MCF 10A (cell line): ENCODE measurements around the gene MASP1. TPM values are rescaled to one million over a fixed set of nuclear protein-coding genes. Genes with fewer than 3 reads are reported as not detected.

Source experiments
- BruUV-seq: library from RNA; stranded (reverse); fragments of 400-500 nt; replicated peaks from 2 replicates; lab custom pipeline; 2021; lab: Mats Ljungman, UMichigan
- CTCF ChIA-PET: fragments of 300-600 bp; sonication (Branson Sonifier 250); formaldehyde crosslinking; extraction: SDS; loops from one replicate; lab custom pipeline; 2021; ENCODE audit warnings: antibody characterized with exemption, inconsistent platforms; lab: Yijun Ruan, JAX
- POLR2A ChIA-PET: fragments of 300-600, 350-650 bp; sonication (Branson Sonifier 250); formaldehyde crosslinking; extraction: SDS; loops from one replicate; lab custom pipeline; 2020; ENCODE audit warnings: antibody characterized with exemption, inconsistent platforms; lab: Yijun Ruan, JAX
- DNase-seq: peaks from one replicate; pipeline ENCODE4 v3.0.0-alpha.2; 2018; ENCODE audit not compliant: unreplicated experiment
- H3K27ac Mint-ChIP-seq: one replicate; pipeline ENCODE4 v1.8.0; 2022; ENCODE audit warnings: mild to moderate bottlenecking, low read depth, mixed read lengths; ENCODE audit not compliant: unreplicated experiment
- H3K27me3 Mint-ChIP-seq: one replicate; pipeline ENCODE4 v1.8.0; 2022; ENCODE audit warnings: mixed read lengths; ENCODE audit not compliant: insufficient read depth, unreplicated experiment
- H3K36me3 Mint-ChIP-seq: one replicate; pipeline ENCODE4 v1.8.0; 2022; ENCODE audit warnings: mild to moderate bottlenecking, moderate library complexity, mixed read lengths; ENCODE audit not compliant: insufficient read depth, unreplicated experiment
- H3K4me1 Mint-ChIP-seq: one replicate; pipeline ENCODE4 v1.8.0; 2022; ENCODE audit warnings: mixed read lengths; ENCODE audit not compliant: insufficient read depth, unreplicated experiment
- H3K4me3 Mint-ChIP-seq: one replicate; pipeline ENCODE4 v1.8.0; 2022; ENCODE audit warnings: mild to moderate bottlenecking, moderate library complexity, mixed read lengths; ENCODE audit not compliant: unreplicated experiment
- H3K9me3 Mint-ChIP-seq: one replicate; pipeline ENCODE4 v1.8.0; 2022; ENCODE audit warnings: mixed read lengths; ENCODE audit not compliant: unreplicated experiment
- intact Hi-C: fragments of 100-400 bp; cut with micrococcal nuclease; formaldehyde crosslinking; loops from 2 replicates; pipeline ENCODE4 v1.14.1; 2022
- total RNA-seq: library from RNA; stranded (reverse); gene quantifications from 2 replicates; pipeline ENCODE4 v1.2.3, GENCODE V29; 2022
- TF ChIP-seq, protein P1 (sequence below): fragments of 200-600 bp; IDR thresholded peaks from one replicate; pipeline ENCODE4 v1.8.0; 2022; ENCODE audit warnings: antibody characterized with exemption, mild to moderate bottlenecking; ENCODE audit not compliant: unreplicated experiment

MASP1 gene
- total RNA-seq, 1 experiment from 2014 or later = not detected

DNA sequence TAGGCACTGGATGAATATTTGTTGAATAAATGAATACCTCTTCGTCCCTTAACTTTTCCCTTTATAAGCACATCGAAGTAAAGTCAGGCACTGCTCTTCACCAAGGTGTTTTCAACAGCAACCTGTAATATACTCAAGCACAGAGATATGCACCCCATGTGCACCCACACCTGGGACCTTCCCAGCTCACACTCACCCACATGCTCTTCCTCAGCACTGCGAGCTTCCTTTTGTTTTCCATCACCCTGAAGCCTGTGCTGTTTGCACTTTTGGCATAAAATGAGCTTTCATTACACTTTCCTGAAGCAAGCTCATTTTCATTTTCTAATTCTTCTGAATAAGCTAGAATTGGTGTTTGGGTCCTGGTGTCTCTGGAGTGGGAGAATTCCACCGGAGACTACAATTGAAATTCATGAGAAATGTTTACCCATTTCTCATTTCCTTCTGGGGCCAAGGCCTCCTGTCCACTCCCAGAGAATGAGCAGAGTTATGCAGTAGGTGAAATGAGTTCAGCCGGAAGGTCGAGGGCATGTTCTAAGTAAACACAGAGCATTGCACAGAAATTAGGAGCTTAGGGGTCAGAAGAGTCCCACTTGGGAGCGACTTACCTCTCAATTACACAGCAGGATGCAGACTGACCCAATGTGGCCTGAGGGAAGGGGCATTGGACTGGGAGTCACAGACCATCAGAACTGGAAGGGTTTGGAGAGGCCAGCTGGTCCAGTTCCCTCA is 15.0 kb downstream of the MASP1 start:
- no TSS peak for BruUV-seq
- Mint-ChIP-seq H3K36me3 (no peaks in the 10 kb centered on the region), H3K27ac (no peak overlapping the region), H3K4me1 (no peaks in the 10 kb centered on the region), H3K27me3 (peaks cover 42% of the 10 kb centered on the region), H3K4me3 (no peak overlapping the region), H3K9me3 (no peaks in the 10 kb centered on the region)
- CTCF ChIA-PET = interaction anchor here (0.6 to 1.6 kb wide), 4 partner anchors 24 to 402 kb away, joined by 3 to 4 read pairs (median 4); no protein-coding TSS in a partner anchor
- TF ChIP-seq, protein P1, sequence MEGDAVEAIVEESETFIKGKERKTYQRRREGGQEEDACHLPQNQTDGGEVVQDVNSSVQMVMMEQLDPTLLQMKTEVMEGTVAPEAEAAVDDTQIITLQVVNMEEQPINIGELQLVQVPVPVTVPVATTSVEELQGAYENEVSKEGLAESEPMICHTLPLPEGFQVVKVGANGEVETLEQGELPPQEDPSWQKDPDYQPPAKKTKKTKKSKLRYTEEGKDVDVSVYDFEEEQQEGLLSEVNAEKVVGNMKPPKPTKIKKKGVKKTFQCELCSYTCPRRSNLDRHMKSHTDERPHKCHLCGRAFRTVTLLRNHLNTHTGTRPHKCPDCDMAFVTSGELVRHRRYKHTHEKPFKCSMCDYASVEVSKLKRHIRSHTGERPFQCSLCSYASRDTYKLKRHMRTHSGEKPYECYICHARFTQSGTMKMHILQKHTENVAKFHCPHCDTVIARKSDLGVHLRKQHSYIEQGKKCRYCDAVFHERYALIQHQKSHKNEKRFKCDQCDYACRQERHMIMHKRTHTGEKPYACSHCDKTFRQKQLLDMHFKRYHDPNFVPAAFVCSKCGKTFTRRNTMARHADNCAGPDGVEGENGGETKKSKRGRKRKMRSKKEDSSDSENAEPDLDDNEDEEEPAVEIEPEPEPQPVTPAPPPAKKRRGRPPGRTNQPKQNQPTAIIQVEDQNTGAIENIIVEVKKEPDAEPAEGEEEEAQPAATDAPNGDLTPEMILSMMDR = no peak
- POLR2A ChIA-PET = no interaction called here
- DNase-seq = no peak
- intact Hi-C loops = no loop called here

DNA sequence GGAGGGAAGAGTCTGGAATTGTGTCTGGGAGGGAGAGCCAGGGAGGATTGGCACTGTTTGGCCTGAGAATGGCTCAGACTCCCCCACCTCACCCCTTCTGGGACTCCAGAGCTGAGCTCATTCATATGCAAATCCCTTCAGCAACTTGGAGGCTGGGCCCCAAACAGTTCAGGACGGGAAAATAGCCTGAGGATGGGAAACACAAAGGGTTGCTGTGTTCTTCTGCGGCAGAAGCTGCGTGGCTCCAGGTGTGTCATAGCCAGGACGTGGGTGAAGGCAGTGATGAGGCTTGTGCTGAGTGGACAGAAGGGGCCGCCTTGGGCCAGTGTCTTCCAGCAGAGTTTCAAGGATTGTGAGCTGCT is 16.6 kb downstream of the MASP1 start:
- Mint-ChIP-seq H3K4me3 (no peak overlapping the region), H3K9me3 (peaks cover 8% of the 10 kb centered on the region), H3K4me1 (no peaks in the 10 kb centered on the region), H3K27ac (no peak overlapping the region), H3K27me3 (peaks cover 39% of the 10 kb centered on the region), H3K36me3 (no peaks in the 10 kb centered on the region)
- ChIA-PET CTCF (interaction anchor here (0.5 to 1.6 kb wide), 5 partner anchors 8 to 406 kb away, joined by 3 to 4 read pairs (median 3); no protein-coding TSS in a partner anchor), POLR2A (interaction anchor here (0.6 to 1.4 kb wide), 2 partner anchors 9 to 1008 kb away, joined by 3 to 6 read pairs; no protein-coding TSS in a partner anchor)
- peak; percentile 9 for DNase-seq
- BruUV-seq = no TSS peak
- intact Hi-C loops = no loop called here
- TF ChIP-seq, protein P1 = no peak

DNA sequence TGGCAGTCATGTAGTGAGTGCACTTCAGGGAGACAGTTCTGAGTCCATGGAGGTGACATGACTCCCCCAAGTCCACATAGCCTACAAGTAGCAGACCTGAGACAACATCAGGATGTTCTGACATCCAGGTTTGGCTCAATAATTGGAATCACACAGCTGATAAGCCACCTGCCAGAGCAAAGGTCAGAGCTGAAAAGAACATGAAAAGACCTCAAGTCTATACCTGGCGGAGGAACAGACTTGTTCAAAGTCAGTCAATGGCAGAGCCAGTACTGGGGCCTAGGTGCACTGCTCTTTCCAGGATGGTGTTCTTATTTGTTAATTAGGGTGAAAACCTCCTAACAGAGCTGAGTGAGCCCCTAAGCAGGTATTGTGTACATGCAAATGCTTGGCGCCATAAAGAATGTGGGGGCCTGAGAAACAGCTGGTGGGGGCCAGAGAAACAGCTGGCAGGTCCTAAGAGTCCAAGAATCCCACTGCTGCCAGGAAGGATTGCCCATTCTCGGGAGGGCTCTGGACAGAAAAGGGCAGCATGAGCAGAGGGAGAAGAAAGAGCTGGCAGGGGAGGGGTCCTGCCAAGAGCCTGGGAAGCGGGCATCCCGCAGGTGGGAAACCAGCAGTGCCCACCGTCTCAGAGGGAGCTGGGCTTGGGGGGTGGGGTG is 17.1 kb downstream of the MASP1 start:
- Mint-ChIP-seq H3K4me1 (no peaks in the 10 kb centered on the region), H3K27me3 (peaks cover 34% of the 10 kb centered on the region), H3K36me3 (no peaks in the 10 kb centered on the region), H3K27ac (no peak overlapping the region), H3K9me3 (peaks cover 13% of the 10 kb centered on the region), H3K4me3 (no peak overlapping the region)
- POLR2A ChIA-PET = interaction anchor here (0.6 to 1.4 kb wide), 2 partner anchors 9 to 1008 kb away, joined by 3 to 6 read pairs; no protein-coding TSS in a partner anchor
- intact Hi-C loops = no loop called here
- DNase-seq = no peak
- TF ChIP-seq, protein P1 = no peak
- BruUV-seq = no TSS peak
- CTCF ChIA-PET = interaction anchor here (0.5 to 1.6 kb wide), 6 partner anchors 9 to 406 kb away, joined by 3 to 6 read pairs (median 3); no protein-coding TSS in a partner anchor

DNA sequence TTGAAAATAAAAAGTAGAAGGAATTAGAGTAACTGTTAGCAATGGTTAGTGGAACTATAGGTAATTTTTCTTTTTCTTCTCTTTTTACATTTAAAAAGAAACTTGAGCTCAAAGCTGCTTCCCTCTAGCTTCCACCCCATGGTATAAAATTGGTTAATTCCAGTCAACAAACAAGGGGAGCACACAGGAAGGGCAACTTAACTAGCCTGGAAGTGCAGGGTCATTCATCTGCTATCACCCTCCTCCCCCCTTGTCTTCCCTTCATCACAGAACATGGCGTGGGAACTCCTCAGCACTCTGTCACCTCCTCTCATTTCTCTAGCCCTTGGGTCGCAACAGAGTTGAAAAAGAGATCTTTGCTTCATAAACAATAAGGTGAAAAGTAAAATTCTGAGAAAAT is 20.0 kb downstream of the MASP1 start:
- no TSS peak for BruUV-seq
- Mint-ChIP-seq H3K36me3 (no peaks in the 10 kb centered on the region), H3K9me3 (peaks cover 20% of the 10 kb centered on the region), H3K27ac (no peak overlapping the region), H3K4me1 (no peaks in the 10 kb centered on the region), H3K27me3 (peaks cover 17% of the 10 kb centered on the region), H3K4me3 (no peak overlapping the region)
- TF ChIP-seq, protein P1 = no peak
- intact Hi-C loops = no loop called here
- DNase-seq = no peak
- ChIA-PET CTCF (no interaction called here), POLR2A (no interaction called here)
